Endothelial cell of umbilical vein (primary cell): ENCODE data around the gene NELFCD. TPM values are rescaled to one million over a fixed set of nuclear protein-coding genes. Genes with fewer than 3 reads are reported as not detected.

ENCODE experiments used
- BruUV-seq: library from RNA; stranded (reverse); fragments of 400-500 nt; replicated peaks from 2 replicates; lab custom pipeline; 2021; lab: Mats Ljungman, UMichigan
- CTCF ChIA-PET: fragments of 300-600, 350-600 bp; sonication (Branson Sonifier 250); formaldehyde crosslinking; loops from one replicate; lab custom pipeline; 2021; ENCODE audit warnings: antibody characterized with exemption, inconsistent platforms; lab: Charles Lee
- POLR2A ChIA-PET: fragments of 300-600, 350-600 bp; sonication (Branson Sonifier 250); formaldehyde crosslinking; loops from one replicate; lab custom pipeline; 2021; ENCODE audit warnings: antibody characterized with exemption, inconsistent platforms; lab: Charles Lee
- DNase-seq: peaks from one replicate; pipeline ENCODE4 v3.0.0-alpha.2; 2011; ENCODE audit warnings: low read depth, low spot score
- FAIRE-seq: peaks from 2 replicates; lab custom pipeline; 2011; peaks lifted over from hg19 to GRCh38; lab: Jason Lieb, UNC
- H2AFZ ChIP-seq: 2 replicates; pipeline ENCODE4 v1.6.0; 2012; ENCODE audit warnings: low read depth, low read length, control low read depth, inconsistent platforms
- H3K27ac ChIP-seq: 2 replicates; pipeline ENCODE4 v1.5.1; 2011; ENCODE audit warnings: low read depth, mild to moderate bottlenecking, control low read depth, low read length, moderate library complexity; ENCODE audit not compliant: insufficient read depth
- H3K27me3 ChIP-seq, 2 experiments: 2 replicates each; pipeline versions ENCODE4 v1.6.0 to v1.6.1; 2011; ENCODE audit warnings: low read length in 2 of 2, mixed read lengths in 1 of 2; ENCODE audit not compliant: control insufficient read depth in 2 of 2, insufficient read depth in 2 of 2
- H3K36me3 ChIP-seq, 2 experiments: 2 replicates in 1 of 2; 3 replicates in 1 of 2; pipeline ENCODE4 v1.5.1; 2011; ENCODE audit warnings: low read length in 2 of 2, mild to moderate bottlenecking in 1 of 2, moderate library complexity in 1 of 2; ENCODE audit not compliant: control insufficient read depth in 2 of 2, insufficient read depth in 2 of 2; ENCODE audit errors: extremely low read depth in 1 of 2
- H3K4me1 ChIP-seq: 3 replicates; pipeline ENCODE4 v1.5.1; 2011; ENCODE audit warnings: mild to moderate bottlenecking, low read length; ENCODE audit not compliant: control insufficient read depth, insufficient read depth; ENCODE audit errors: extremely low read depth
- H3K4me2 ChIP-seq: 2 replicates; pipeline ENCODE4 v1.6.1; 2011; ENCODE audit warnings: low read length, control low read depth, mixed read lengths; ENCODE audit not compliant: insufficient read depth
- H3K4me3 ChIP-seq, 3 experiments: fragments of 200-600 bp in 1 of 3; sonication (generic), shearing (Covaris generic) in 1 of 3; replicated peaks in 1 of 3; 2 replicates each; pipeline ENCODE4 v1.5.1; 2011 to 2016; ENCODE audit warnings: control low read depth in 3 of 3, low read length in 3 of 3, mild to moderate bottlenecking in 2 of 3, inconsistent platforms in 1 of 3, low read depth in 1 of 3, moderate library complexity in 1 of 3; ENCODE audit not compliant: insufficient read depth in 1 of 3
- H3K79me2 ChIP-seq: 2 replicates; pipeline ENCODE4 v1.6.0; 2012; ENCODE audit warnings: low read length, inconsistent platforms; ENCODE audit not compliant: control insufficient read depth, insufficient read depth
- H3K9ac ChIP-seq: replicated peaks from 2 replicates; pipeline ENCODE3; 2011; ENCODE audit warnings: low read length, control low read depth; ENCODE audit not compliant: insufficient read depth; ENCODE audit errors: extremely low read depth
- H3K9me1 ChIP-seq: replicated peaks from 3 replicates; pipeline ENCODE4 v1.6.0; 2011; ENCODE audit warnings: mild to moderate bottlenecking, low read length; ENCODE audit not compliant: control insufficient read depth, insufficient read depth; ENCODE audit errors: extremely low read depth
- H3K9me3 ChIP-seq: replicated peaks from 2 replicates; pipeline ENCODE4 v1.5.1; 2012; ENCODE audit warnings: low read length, inconsistent platforms; ENCODE audit not compliant: control insufficient read depth, insufficient read depth
- H4K20me1 ChIP-seq: replicated peaks from 2 replicates; pipeline ENCODE3; 2011; ENCODE audit warnings: mild to moderate bottlenecking, low read length; ENCODE audit not compliant: control insufficient read depth, insufficient read depth; ENCODE audit errors: extremely low read depth
- CTCF ChIP-seq, 2 donors: IDR thresholded peaks; 1 replicate in 1 of 2; 2 replicates in 1 of 2; pipeline ENCODE4 v1.5.1; 2011; ENCODE audit warnings: low read length in 2 of 2, mild to moderate bottlenecking in 2 of 2, moderate library complexity in 2 of 2, control low read depth in 1 of 2, inconsistent platforms in 1 of 2, low read depth in 1 of 2; ENCODE audit not compliant: insufficient read depth in 1 of 2; ENCODE audit errors: extremely low read depth in 1 of 2
- POLR2A ChIP-seq: IDR thresholded peaks from 2 replicates; pipeline ENCODE4 v1.6.1; 2012; ENCODE audit warnings: low read depth, mild to moderate bottlenecking, control low read depth, low read length
- dilution Hi-C: fragments of 300-500 bp; cut with MboI; formaldehyde crosslinking; loops from one replicate; pipeline ENCODE4 v1.15.0; 2019; ENCODE audit warnings: low sequenced_read_pairs; ENCODE audit not compliant: extremely low pct_ligation_motif_present
- intact Hi-C: fragments of 100-400 bp; cut with micrococcal nuclease; formaldehyde crosslinking; loops from one replicate; pipeline ENCODE4 v1.10.0; 2022
- polyA plus RNA-seq, 4 experiments: library from polyadenylated mRNA; depleted of rRNA in 3 of 4; stranded (reverse) in 3 of 4; unstranded in 1 of 4; fragments of >200 nt; gene quantifications; 2 replicates each; pipeline versions ENCODE4 v1.2.1 to v1.2.3, GENCODE V29; 2011 to 2012; ENCODE audit warnings: missing spikeins in 1 of 4
- total RNA-seq: library from RNA; stranded (reverse); gene quantifications from 2 replicates; pipeline ENCODE4 v1.2.3, GENCODE V29; 2021

NELFCD gene
- total and polyA plus RNA-seq, 2 donors (not counting 3 experiments of a cell fraction or from before 2014, with no cell fraction given) = 90.1 to 92.5 TPM

- CTCF ChIA-PET = interaction anchor here (1.0 kb wide), 1 partner anchor 38 kb away, joined by 6 read pairs; the partner anchor contains the start of gene ATP5F1E
- POLR2A ChIA-PET = no interaction called here
- Histone ChIP-seq H3K9ac (no peak overlapping the region), H4K20me1 (no peaks in the 10 kb centered on the region), H3K36me3 (peaks cover 35 to 51% of the 10 kb centered on the region in 2 experiments), H3K4me3 (no peak overlapping the region), H3K79me2 (peaks cover 3% of the 10 kb centered on the region), H3K4me1 (no peaks in the 10 kb centered on the region), H3K27ac (no peak overlapping the region), H3K9me1 (no peaks in the 10 kb centered on the region), H3K27me3 (no peaks in the 10 kb centered on the region), H3K4me2 (no peak overlapping the region), H3K9me3 (no peaks in the 10 kb centered on the region), H2AFZ (no peak overlapping the region)
- FAIRE-seq = no peak
- intact Hi-C loops = loop anchor here (5.0 kb wide), 1 partner anchor 38 kb away; the partner anchor contains the start of gene ATP5F1E
- TF ChIP-seq POLR2A (peak; percentile 1), CTCF (IDR thresholded peaks at IDR 0.05; ENCODE audit: extremely low read depth in 1 of 2, insufficient read depth in 1 of 2, low read depth in 1 of 2, low read length in 2 of 2) (no peak)
- TSS peak; percentile 48 for BruUV-seq
- no peak for DNase-seq
- dilution Hi-C loops = no loop called here
Observed at GRCh38 chr20:58994390-58995159, 13.5 kb downstream of the NELFCD start.
